ENCODE results near the gene PANK4. TPM values are rescaled to one million over a fixed set of nuclear protein-coding genes. Genes with fewer than 3 reads are reported as not detected.

The PANK4 gene
- total and polyA plus RNA-seq, 2 experiments from 2014 or later: 18.5 to 21.3 TPM

- Histone ChIP-seq H3K9me2 (replicated peaks; ENCODE audit: insufficient read depth) (no peaks in the 10 kb centered on the region), H3K36me3 (replicated peaks; ENCODE audit: insufficient read depth, low read depth) (no peaks in the 10 kb centered on the region), H3K4me2 (no peak overlapping the region), H3K4me3 (no peak overlapping the region), H4K20me1 (ENCODE audit: insufficient read depth, poor library complexity, severe bottlenecking) (no peaks in the 10 kb centered on the region), H3K79me2 (no peaks in the 10 kb centered on the region), H2AFZ (no peak overlapping the region), H3K4me1 (ENCODE audit: insufficient read depth) (no peaks in the 10 kb centered on the region), H3K27ac (no peak overlapping the region), H3K27me3 (no peaks in the 10 kb centered on the region), H3K9me3 (ENCODE audit: low read depth) (no peaks in the 10 kb centered on the region)
- WGBS (ENCODE audit: low lambda C conversion rate, missing lambda C conversion rate): 93% methylated on average over 25 of the region's 27 CpGs
- TF ChIP-seq CTCF (IDR thresholded peaks at IDR 0.05; ENCODE audit: poor library complexity) (no peak), EZH2phosphoT487 (IDR thresholded peaks at IDR 0.05; ENCODE audit: low read depth, severe bottlenecking, unreplicated experiment) (no peak), EZH2 (IDR thresholded peaks at IDR 0.05; ENCODE audit: borderline replicate concordance) (no peak)
- DNase-seq (ENCODE audit: low spot score): no peak
These were observed 15.8 kb downstream of the PANK4 start for GRCh38 chr1:2510366-2511155.

DNA sequence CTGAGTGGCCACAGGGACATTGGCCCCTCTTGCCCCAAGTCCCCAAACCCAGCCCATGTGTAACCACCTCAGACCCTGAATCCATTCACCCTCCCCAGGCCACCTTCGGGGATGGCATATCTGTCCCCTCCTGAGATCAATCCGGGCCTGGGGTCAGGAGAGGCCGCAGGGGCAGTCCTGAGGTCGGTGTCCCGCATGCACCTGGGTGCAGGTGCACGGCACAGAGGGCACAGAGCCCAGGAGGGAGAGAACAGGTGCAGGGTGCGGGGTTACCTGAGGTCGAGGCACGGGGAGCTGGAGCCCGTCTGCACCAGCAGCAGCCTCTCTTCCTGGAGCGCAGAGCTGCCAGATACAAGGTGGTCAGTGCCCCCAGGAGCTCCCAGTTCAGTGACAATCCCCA, 16.8 kb downstream of the PANK4 start:
- TF ChIP-seq CTCF (IDR thresholded peaks at IDR 0.05; ENCODE audit: poor library complexity): no peak
- Histone ChIP-seq H3K4me3 (no peak overlapping the region), H3K9me3 (ENCODE audit: low read depth) (no peaks in the 10 kb centered on the region), H3K9me2 (replicated peaks; ENCODE audit: insufficient read depth) (no peaks in the 10 kb centered on the region), H3K36me3 (replicated peaks; ENCODE audit: insufficient read depth, low read depth) (no peaks in the 10 kb centered on the region), H3K4me1 (ENCODE audit: insufficient read depth) (peaks cover 6% of the 10 kb centered on the region), H2AFZ (no peak overlapping the region), H3K4me2 (no peak overlapping the region), H3K79me2 (no peaks in the 10 kb centered on the region), H3K27ac (no peak overlapping the region), H4K20me1 (ENCODE audit: insufficient read depth, poor library complexity, severe bottlenecking) (no peaks in the 10 kb centered on the region), H3K27me3 (no peaks in the 10 kb centered on the region)
- WGBS (ENCODE audit: low lambda C conversion rate, missing lambda C conversion rate): 96% methylated on average over 11 of the region's 11 CpGs
- DNase-seq (ENCODE audit: low spot score): no peak

DNA sequence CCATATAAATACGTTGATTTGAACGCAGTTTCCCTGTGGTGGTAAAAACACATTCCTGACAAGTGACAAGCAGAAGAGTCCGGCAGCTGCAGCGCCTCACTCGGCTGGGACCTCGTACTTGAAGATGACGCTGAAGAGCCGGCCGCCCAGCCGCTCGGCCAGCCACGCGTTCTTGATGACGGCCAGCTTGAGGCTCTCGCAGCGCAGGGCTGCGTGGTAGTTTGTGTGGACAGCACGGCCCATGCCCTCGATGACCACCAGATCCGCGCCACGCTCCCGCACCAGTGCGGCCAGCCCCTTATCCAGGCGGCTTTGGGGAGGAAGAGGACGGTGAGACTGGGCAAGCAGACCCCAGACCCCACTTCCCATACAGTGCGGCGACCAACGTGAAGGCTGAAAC, 17.6 kb downstream of the PANK4 start:
- Histone ChIP-seq H3K36me3 (replicated peaks; ENCODE audit: insufficient read depth, low read depth) (no peaks in the 10 kb centered on the region), H4K20me1 (ENCODE audit: insufficient read depth, poor library complexity, severe bottlenecking) (no peaks in the 10 kb centered on the region), H2AFZ (no peak overlapping the region), H3K27me3 (no peaks in the 10 kb centered on the region), H3K79me2 (no peaks in the 10 kb centered on the region), H3K4me2 (no peak overlapping the region), H3K9me3 (ENCODE audit: low read depth) (no peaks in the 10 kb centered on the region), H3K4me3 (no peak overlapping the region), H3K27ac (no peak overlapping the region), H3K4me1 (ENCODE audit: insufficient read depth) (peaks cover 7% of the 10 kb centered on the region), H3K9me2 (replicated peaks; ENCODE audit: insufficient read depth) (no peaks in the 10 kb centered on the region)
- WGBS (ENCODE audit: low lambda C conversion rate, missing lambda C conversion rate): 94% methylated on average over 28 of the region's 29 CpGs
- DNase-seq (ENCODE audit: low spot score): no peak
- no peak for TF ChIP-seq CTCF (IDR thresholded peaks at IDR 0.05; ENCODE audit: poor library complexity)
- TF ChIP-seq EZH2 (IDR thresholded peaks at IDR 0.05; ENCODE audit: borderline replicate concordance): no peak
- TF ChIP-seq EZH2phosphoT487 (IDR thresholded peaks at IDR 0.05; ENCODE audit: low read depth, severe bottlenecking, unreplicated experiment): no peak
